B cell (primary cell): ENCODE measurements around the gene ADARB2. TPM values are rescaled to one million over a fixed set of nuclear protein-coding genes. Genes with fewer than 3 reads are reported as not detected.

Source experiments
- ATAC-seq: fragments of 200-7000 bp; cut with Tn5 transposase; one replicate; pipeline ENCODE4 v1.10.0; 2021; ENCODE audit warnings: low read depth, mild to moderate bottlenecking, moderate number of reproducible peaks, moderate library complexity
- CTCF ChIA-PET: fragments of 350-600 bp; sonication (Branson Sonifier 250); formaldehyde crosslinking; loops from one replicate; lab custom pipeline; 2021; ENCODE audit warnings: antibody characterized with exemption, inconsistent platforms; lab: Charles Lee
- POLR2A ChIA-PET: fragments of 350-600 bp; sonication (Branson Sonifier 250); formaldehyde crosslinking; loops from one replicate; lab custom pipeline; 2021; ENCODE audit warnings: antibody characterized with exemption; lab: Charles Lee
- DNase-seq: peaks from one replicate; pipeline ENCODE4 v3.0.0; 2013
- H2AFZ ChIP-seq: 2 replicates; pipeline ENCODE4 v1.6.1; 2012; ENCODE audit warnings: mild to moderate bottlenecking, low read depth, low read length; ENCODE audit not compliant: insufficient read depth, poor library complexity, severe bottlenecking
- H3K27ac ChIP-seq, 2 donors: 1 replicate in 1 of 2; 2 replicates in 1 of 2; pipeline ENCODE4 v1.5.1; 2012 to 2013; ENCODE audit warnings: low read length in 2 of 2, mild to moderate bottlenecking in 2 of 2, moderate library complexity in 1 of 2
- H3K27me3 ChIP-seq, 4 experiments: fragments of 200-600 bp in 1 of 4; sonication (generic) in 1 of 4; replicated peaks in 1 of 4; 1 replicate in 2 of 4; 2 replicates in 2 of 4; pipeline versions ENCODE4 v1.6.1 to v1.7.0; 2013 to 2016; ENCODE audit warnings: low read length in 3 of 4, mild to moderate bottlenecking in 2 of 4, mixed read lengths in 1 of 4, moderate library complexity in 1 of 4; ENCODE audit not compliant: insufficient read depth in 4 of 4, control insufficient read depth in 3 of 4; ENCODE audit errors: control extremely low read depth in 1 of 4
- H3K36me3 ChIP-seq, 2 experiments: replicated peaks in 1 of 2; 1 replicate in 1 of 2; 2 replicates in 1 of 2; pipeline versions ENCODE4 v1.6.1 to v1.7.1; 2013; ENCODE audit warnings: low read length in 1 of 2; ENCODE audit not compliant: insufficient read depth in 2 of 2, control insufficient read depth in 1 of 2; ENCODE audit errors: control extremely low read depth in 1 of 2, extremely low read depth in 1 of 2
- H3K4me1 ChIP-seq, 2 donors: fragments of 200-600 bp in 1 of 2; sonication (generic) in 1 of 2; 1 replicate in 1 of 2; 2 replicates in 1 of 2; pipeline versions ENCODE4 v1.5.1 to v1.6.1; 2013 to 2017; ENCODE audit warnings: low read length in 2 of 2; ENCODE audit not compliant: control insufficient read depth in 2 of 2, insufficient read depth in 2 of 2
- H3K4me2 ChIP-seq: replicated peaks from 2 replicates; pipeline ENCODE3; 2012; ENCODE audit warnings: mild to moderate bottlenecking, low read depth, low read length; ENCODE audit not compliant: poor library complexity, severe bottlenecking
- H3K4me3 ChIP-seq, 5 experiments: fragments of 200-600 bp in 1 of 5; sonication (generic) in 1 of 5; 1 replicate in 3 of 5; 2 replicates in 2 of 5; pipeline versions ENCODE4 v1.5.1 to v1.7.0; 2011 to 2016; ENCODE audit warnings: low read length in 4 of 5, mild to moderate bottlenecking in 4 of 5, low read depth in 2 of 5, control low read depth in 1 of 5, moderate library complexity in 1 of 5; ENCODE audit not compliant: insufficient read depth in 1 of 5; ENCODE audit errors: control extremely low read depth in 1 of 5, extremely low read depth in 1 of 5
- H3K79me2 ChIP-seq: fragments of 200-600 bp; sonication (generic); one replicate; pipeline ENCODE4 v1.6.0; 2016; ENCODE audit warnings: low read length; ENCODE audit not compliant: control insufficient read depth, insufficient read depth
- H3K9ac ChIP-seq: fragments of 200-600 bp; sonication (generic); 2 replicates; pipeline ENCODE4 v1.6.1; 2017; ENCODE audit warnings: mild to moderate bottlenecking, low read length, moderate library complexity
- H3K9me3 ChIP-seq, 3 donors: one replicate each; pipeline versions ENCODE4 v1.6.1 to v1.7.1; 2013; ENCODE audit warnings: low read length in 2 of 3; ENCODE audit not compliant: control insufficient read depth in 2 of 3, insufficient read depth in 1 of 3; ENCODE audit errors: control extremely low read depth in 1 of 3
- H4K20me1 ChIP-seq: 2 replicates; pipeline ENCODE4 v1.6.0; 2012; ENCODE audit warnings: mild to moderate bottlenecking, low read length; ENCODE audit not compliant: insufficient read depth, control insufficient read depth, poor library complexity, severe bottlenecking
- H3K27ac Mint-ChIP-seq: one replicate; pipeline ENCODE4 v1.8.0; 2021; ENCODE audit warnings: mixed read lengths
- H3K27me3 Mint-ChIP-seq: one replicate; pipeline ENCODE4 v1.8.0; 2021; ENCODE audit warnings: mixed read lengths
- H3K4me1 Mint-ChIP-seq: one replicate; pipeline ENCODE4 v1.8.0; 2021; ENCODE audit warnings: mixed read lengths
- H3K4me3 Mint-ChIP-seq: one replicate; pipeline ENCODE4 v1.8.0; 2021; ENCODE audit warnings: mixed read lengths
- H3K9me3 Mint-ChIP-seq: one replicate; pipeline ENCODE4 v1.8.0; 2022; ENCODE audit warnings: mixed read lengths; ENCODE audit not compliant: insufficient read depth
- CTCF ChIP-seq: fragments of 200-600 bp; IDR thresholded peaks from one replicate; pipeline ENCODE4 v1.8.0; 2022; ENCODE audit warnings: antibody characterized with exemption, mild to moderate bottlenecking
- EZH2 ChIP-seq: IDR thresholded peaks from 2 replicates; pipeline ENCODE4 v1.6.1; 2012; ENCODE audit warnings: borderline replicate concordance, low read depth, mild to moderate bottlenecking, moderate library complexity, low read length; ENCODE audit not compliant: insufficient read depth, poor library complexity, severe bottlenecking
- whole genome bisulfite sequencing: methylation state at CpG from one replicate; pipeline ENCODE4 v1.1.5; 2013; ENCODE audit warnings: missing lambda C conversion rate; ENCODE audit not compliant: insufficient coverage; 5-methylcytosine and 5-hydroxymethylcytosine counted together
- intact Hi-C: fragments of 100-400 bp; cut with micrococcal nuclease; formaldehyde crosslinking; loops from one replicate; pipeline ENCODE4 v1.10.0; 2022
- polyA plus RNA-seq: library from polyadenylated mRNA; depleted of rRNA; stranded (reverse); fragments of >200 nt; gene quantifications from 2 replicates; pipeline ENCODE4 v1.2.3, GENCODE V29; 2012
- total RNA-seq, 2 donors: library from RNA; stranded (reverse); fragments of 120-200 nt in 1 of 2; gene quantifications; 1 replicate in 1 of 2; 2 replicates in 1 of 2; pipeline versions ENCODE4 v1.2.3 to v1.2.4, GENCODE V29; 2013 to 2022

The ADARB2 gene
- total and polyA plus RNA-seq, 2 donors (not counting 1 experiment from before 2014, with no cell fraction given) = 0.13 to 0.96 TPM

DNA sequence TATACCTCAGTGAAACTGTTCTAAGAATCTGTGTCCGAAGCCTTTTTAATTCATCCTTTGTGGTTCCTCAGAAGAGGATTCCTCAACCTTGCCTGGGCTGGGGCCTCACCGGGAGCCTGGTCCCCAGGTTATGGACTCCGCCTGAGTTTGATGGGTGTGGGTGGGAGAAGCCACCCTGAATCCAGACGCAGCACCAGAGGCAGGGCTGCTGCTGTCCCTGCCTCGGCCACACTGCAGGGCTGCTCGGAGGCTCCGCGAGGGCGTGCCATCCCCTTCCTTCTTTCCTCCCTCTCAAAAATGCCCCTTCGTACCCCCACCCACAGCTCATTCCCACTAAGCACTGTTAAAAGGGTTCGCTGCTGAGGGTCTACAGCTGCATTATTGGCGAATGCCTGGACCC, 146.3 kb downstream of the ADARB2 start:
- DNase-seq (no peak), ATAC-seq (no peak)
- Histone ChIP-seq H3K27me3 (peaks cover 0 to 5% (median 0%) of the 10 kb centered on the region in 4 experiments), H3K79me2 (no peaks in the 10 kb centered on the region), H3K9me3 (peaks cover 0 to 15% (median 2%) of the 10 kb centered on the region in 3 donors), H3K27ac (no peak overlapping the region), H4K20me1 (no peaks in the 10 kb centered on the region), H3K4me2 (no peak overlapping the region), H3K9ac (no peak overlapping the region), H2AFZ (no peak overlapping the region), H3K4me3 (no peak overlapping the region), H3K4me1 (no peaks in the 10 kb centered on the region), H3K36me3 (no peaks in the 10 kb centered on the region)
- Mint-ChIP-seq H3K9me3 (peaks cover 8% of the 10 kb centered on the region), H3K4me1 (no peaks in the 10 kb centered on the region), H3K27ac (no peak overlapping the region), H3K27me3 (peaks cover 16% of the 10 kb centered on the region), H3K4me3 (no peak overlapping the region)
- ChIA-PET POLR2A (no interaction called here), CTCF (no interaction called here)
- no peak for TF ChIP-seq CTCF
- no peak for TF ChIP-seq EZH2
- 85% methylated on average over 7 of the region's 12 CpGs for WGBS
- intact Hi-C loops = no loop called here

GRCh38 chr10:1589257-1589656, 148.1 kb downstream of the ADARB2 start:
- Mint-ChIP-seq H3K4me1 (no peaks in the 10 kb centered on the region), H3K27ac (no peak overlapping the region), H3K4me3 (no peak overlapping the region), H3K27me3 (peaks cover 6% of the 10 kb centered on the region), H3K9me3 (peaks cover 8% of the 10 kb centered on the region)
- Histone ChIP-seq H3K9me3 (peaks cover 0 to 15% (median 2%) of the 10 kb centered on the region in 3 donors), H3K9ac (no peak overlapping the region), H3K36me3 (no peaks in the 10 kb centered on the region), H3K79me2 (no peaks in the 10 kb centered on the region), H4K20me1 (no peaks in the 10 kb centered on the region), H3K27ac (no peak overlapping the region), H3K27me3 (peaks cover 0 to 5% (median 0%) of the 10 kb centered on the region in 4 experiments), H3K4me2 (no peak overlapping the region), H2AFZ (no peak overlapping the region), H3K4me1 (no peaks in the 10 kb centered on the region), H3K4me3 (no peak overlapping the region)
- ChIA-PET CTCF (no interaction called here), POLR2A (interaction anchor here (1.1 kb wide), 1 partner anchor 139 kb away, joined by 3 read pairs; no protein-coding TSS in a partner anchor)
- no peak for TF ChIP-seq CTCF
- ATAC-seq (no peak), DNase-seq (no peak)
- intact Hi-C loops = no loop called here
- WGBS = 95% methylated on average over 16 of the region's 17 CpGs
